ENCODE measurements around the gene MGMT.
"Not testable (repeated sequence)": the region's sequence is repeated elsewhere in the genome, so short reads cannot be mapped to it uniquely, and the experiment has no call there.

Gene MGMT

DNA sequence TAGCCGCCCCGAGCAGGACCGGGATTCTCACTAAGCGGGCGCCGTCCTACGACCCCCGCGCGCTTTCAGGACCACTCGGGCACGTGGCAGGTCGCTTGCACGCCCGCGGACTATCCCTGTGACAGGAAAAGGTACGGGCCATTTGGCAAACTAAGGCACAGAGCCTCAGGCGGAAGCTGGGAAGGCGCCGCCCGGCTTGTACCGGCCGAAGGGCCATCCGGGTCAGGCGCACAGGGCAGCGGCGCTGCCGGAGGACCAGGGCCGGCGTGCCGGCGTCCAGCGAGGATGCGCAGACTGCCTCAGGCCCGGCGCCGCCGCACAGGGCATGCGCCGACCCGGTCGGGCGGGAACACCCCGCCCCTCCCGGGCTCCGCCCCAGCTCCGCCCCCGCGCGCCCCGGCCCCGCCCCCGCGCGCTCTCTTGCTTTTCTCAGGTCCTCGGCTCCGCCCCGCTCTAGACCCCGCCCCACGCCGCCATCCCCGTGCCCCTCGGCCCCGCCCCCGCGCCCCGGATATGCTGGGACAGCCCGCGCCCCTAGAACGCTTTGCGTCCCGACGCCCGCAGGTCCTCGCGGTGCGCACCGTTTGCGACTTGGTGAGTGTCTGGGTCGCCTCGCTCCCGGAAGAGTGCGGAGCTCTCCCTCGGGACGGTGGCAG is at the start of gene MGMT:
MGMT (plus strand) TSS at position 539 of the 656 bp plus-strand sequence.
- FAIRE-seq: no peak

GRCh38 chr10:129417870-129418269 is 49.2 kb upstream of the MGMT start:
- no peak for FAIRE-seq

DNA sequence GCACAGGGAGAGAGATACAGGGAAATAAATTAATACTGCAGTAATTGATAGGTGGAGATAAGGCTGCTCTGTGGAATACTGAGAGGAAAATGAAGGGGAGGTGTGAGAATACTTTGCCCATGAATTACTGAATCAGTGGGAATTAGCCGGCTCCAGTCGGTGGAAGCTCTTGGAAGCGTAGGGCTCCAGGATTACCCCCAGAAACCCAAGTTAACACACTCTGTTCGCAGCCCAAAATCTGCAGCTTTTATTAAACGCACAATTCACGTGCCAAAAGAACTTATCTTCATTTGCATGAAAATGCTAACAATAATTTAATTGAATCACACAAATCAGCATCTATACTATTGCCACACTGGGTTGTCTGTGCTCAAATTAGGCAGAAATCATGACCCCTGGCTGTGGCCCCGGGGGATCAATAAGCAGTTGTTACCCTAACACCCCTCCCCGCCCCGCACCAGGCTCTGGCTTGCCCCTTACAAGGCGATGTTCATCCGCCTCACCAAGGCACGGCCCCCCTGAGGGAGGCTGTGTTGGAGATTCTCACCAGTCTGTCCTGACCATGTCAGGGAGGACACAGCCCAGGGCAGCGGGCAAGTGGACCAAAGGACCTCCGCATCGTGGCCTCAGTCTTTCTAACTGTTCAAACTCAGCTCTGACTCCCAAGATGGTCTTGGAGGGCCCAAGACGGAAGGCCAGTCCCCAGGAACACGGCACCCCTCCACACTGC is 48.4 kb upstream of the MGMT start:
- no peak for FAIRE-seq

- FAIRE-seq: no peak
Measured at GRCh38 chr10:129419397-129419796, 47.6 kb upstream of the MGMT start.

DNA sequence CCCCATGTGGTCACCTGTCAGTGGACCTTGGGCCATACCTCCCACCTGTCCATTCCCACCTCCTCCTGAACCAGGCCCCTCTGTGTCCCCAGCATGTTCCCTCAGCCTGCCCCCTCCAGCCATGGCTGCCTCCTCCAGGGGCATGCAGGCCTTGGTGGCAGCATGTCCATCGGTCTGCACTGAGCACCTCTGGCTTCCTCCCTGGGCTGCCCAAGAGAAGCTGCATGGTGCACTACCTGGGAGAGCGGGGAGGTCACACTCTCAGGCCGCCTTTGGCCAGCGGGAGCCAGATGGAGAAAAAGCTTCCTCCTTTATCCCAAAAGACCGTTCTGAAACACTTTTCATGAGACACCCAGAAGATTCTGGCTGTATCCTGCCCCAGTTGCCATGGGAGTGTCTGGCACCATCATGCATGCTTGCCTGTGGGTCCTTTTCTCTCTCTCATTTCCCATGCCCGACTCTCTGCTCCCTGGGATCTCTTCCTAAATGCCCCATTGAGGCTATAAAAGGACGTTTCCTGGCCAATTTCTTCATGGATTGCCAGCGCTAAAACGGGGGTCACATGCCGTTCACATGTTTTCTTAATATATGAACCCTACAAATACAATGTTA is 45.5 kb upstream of the MGMT start:
- no peak for FAIRE-seq

DNA sequence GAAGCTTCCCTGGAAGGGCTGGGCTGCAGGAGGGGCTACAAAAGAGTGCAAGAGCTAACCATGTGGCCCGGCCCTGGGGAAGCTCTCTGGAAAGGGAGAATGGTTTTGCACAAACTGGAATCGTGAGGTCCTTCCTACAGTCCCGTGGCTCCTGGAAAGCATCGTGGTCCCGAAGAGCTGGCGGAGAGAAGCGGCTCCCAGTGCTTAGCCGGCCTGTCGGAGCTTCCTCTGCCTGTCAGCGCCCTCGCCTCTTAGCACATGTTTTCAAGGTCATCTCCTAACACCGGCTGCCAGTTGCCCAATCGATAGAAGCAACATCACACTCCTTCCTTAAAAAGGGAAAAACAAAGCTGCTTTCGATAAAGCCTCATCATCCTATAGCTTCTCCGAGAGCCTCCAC is 42.1 kb upstream of the MGMT start:
- FAIRE-seq: no peak

- no peak for FAIRE-seq
Measured at GRCh38 chr10:129426606-129427005, 40.4 kb upstream of the MGMT start.

- FAIRE-seq: no peak
Measured at GRCh38 chr10:129433266-129433665, 33.8 kb upstream of the MGMT start.

- FAIRE-seq: not testable (repeated sequence)
Measured at GRCh38 chr10:129435724-129436123, 31.3 kb upstream of the MGMT start.

DNA sequence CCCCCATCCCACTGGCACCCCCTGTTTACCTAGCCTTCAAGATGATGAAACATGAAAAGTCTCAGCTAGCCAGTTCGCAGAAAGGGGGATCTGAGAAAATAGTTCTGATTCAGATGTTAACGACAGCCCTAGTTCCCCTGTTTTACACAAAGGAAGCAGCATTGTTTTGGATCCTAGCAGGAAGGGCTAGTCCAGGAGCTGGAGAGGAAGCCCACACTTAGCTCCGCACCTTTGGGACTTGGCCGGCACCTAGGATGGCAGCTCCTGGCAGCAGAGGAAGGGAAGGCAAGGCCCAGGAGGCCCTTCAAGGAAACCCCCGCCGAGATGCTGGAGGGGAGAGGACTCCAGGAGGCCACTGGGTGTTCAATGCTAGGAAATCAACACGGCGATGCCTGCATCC is 29.0 kb upstream of the MGMT start:
- no peak for FAIRE-seq

DNA sequence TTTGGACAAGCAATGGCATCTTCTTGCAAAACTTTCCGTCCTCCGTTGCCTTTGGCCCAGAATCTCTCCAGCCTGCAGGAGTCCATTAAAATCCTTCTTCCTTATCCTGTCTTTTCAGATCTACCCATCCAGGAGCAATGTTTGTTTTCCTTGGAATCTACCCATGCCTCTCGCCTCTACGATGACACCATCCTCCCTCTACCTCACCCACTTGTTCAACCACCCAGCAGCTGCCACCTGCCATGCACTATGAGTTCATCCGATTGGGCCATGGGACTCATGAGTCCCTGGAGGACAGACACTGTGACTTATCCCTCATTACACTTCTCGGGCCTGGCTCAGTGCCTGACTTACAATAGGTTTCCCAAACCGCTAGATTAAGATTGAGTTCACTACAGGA is 26.8 kb upstream of the MGMT start:
- no peak for FAIRE-seq

DNA sequence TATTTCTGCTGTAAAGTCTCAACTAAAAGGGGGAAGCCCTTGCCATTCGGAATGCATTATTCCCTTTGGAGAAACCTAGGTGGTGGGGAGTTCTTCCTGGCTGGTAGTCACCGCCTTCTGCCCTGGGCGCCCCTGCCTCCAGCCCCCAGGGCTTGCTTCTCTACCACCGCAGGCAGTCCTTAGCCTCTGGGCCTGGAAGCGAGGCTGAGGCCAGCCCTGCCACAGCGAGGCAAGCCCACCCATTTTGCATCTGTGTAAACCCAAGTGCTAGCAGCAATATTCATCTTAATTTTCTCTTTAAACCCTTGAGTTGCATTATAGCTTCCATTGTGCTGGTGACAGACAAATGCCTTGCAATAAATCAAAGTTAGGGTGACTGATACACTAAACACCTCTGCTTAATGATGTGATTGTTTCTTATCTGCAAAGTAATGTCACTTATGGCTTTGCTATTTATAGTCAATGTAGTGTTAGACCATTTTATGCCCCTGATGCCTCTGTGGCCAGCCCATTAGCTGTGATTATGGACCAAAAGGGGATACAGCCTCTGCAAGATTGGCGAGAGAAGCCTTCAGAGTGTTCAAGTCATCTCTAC is 26.2 kb upstream of the MGMT start:
- no peak for FAIRE-seq

GRCh38 chr10:129441372-129442009 is 25.6 kb upstream of the MGMT start:
- no peak for FAIRE-seq

DNA sequence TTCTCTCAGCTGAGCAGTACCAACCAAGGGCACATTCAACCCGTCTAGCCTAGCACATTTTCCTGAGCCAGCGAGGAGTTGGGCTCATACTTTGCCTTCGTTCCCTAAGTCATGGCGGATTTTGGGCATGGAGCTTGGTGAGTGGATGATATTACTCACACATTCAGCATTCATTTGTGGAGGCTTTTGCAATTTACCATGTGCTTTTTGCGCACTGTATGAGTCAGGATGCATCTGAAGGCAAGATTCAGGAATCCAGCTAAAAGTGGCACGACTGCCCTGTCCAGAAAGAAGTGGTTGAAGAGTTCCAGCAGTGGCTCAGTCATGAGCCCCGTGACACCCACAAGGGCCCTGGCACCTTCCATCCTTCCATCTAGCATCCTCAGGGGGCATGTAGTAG is 24.2 kb upstream of the MGMT start:
- FAIRE-seq: no peak

DNA sequence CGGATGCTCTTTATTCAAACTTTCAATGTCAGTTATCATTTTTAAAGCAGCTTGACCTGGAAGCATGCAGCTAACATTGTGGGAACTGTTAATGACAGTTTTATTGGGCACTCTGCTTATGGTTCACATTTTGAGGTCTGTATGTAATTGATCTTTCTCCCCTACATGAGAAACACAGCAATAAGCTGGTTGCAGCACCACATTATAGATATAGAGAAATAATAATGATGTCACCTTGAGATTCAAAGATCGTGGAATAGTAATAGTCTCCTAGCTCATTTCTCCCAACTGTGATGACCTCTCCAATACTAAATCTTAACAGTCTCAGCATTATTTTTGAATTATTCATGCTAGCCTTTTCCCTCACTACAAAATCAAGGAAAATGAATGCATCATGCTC is 22.7 kb upstream of the MGMT start:
- FAIRE-seq: no peak

GRCh38 chr10:129445436-129446182 is 21.4 kb upstream of the MGMT start:
- FAIRE-seq: no peak

DNA sequence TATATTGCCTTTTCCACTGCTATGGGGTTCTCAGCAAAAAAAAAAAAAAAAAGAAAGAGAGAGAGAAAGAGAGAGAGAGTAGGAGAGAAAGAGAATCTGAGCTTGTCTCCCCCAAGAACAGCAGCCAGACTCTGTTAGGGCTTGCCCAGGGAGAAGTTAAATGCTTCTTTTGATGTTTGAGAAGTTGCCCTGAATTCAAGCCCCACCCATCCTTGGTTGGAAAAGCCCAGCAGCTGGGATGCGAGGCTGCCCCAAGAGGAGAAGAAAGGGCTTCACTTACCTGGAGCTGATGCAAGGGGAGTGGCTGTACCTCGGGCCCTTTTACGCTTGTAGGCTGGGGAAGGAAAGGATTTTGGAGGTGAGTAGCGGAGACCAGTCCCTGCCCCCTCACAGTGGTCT is 20.9 kb upstream of the MGMT start:
- no peak for FAIRE-seq

- no peak for FAIRE-seq
Measured at GRCh38 chr10:129447486-129447885, 19.6 kb upstream of the MGMT start.

DNA sequence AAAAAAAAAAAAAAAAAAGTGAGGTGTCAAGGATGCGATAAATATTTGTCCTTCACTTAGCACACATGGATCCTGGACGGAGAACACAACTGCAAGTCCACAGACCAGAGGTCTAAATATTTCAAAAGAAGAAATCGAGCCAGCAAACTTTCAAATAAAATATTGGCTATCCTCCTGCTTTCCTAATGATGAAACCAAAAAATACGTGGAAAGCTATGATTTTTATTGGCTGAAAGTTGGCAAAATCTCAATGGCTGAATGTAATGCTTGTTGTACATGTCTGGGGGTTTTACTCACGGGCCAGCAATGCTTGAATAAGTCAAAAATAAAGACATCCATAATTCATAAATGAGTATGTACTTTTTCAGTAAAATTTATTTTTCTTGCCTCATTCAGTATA is 19.0 kb upstream of the MGMT start:
- no peak for FAIRE-seq

GRCh38 chr10:129448539-129448938 is 18.5 kb upstream of the MGMT start:
- FAIRE-seq: no peak

DNA sequence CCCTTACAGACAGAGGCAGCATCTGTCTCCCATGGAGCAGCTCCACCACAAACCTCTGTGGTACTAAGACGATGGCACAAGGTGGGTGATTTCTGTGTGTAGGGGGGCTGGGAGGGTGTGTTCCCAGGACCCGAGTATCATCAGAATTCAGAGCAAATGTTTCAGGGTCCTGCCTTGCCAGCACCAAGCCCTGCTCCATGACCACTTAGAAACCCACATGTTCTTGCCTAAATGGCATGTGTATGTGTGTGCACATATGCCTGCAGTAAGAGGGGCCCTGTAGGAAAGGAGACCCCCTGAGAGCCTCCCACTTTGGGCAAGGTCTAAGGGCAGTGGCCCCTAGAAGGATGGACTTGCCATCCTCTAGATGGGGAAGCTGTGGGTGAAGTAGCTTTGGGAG is 17.1 kb upstream of the MGMT start:
- FAIRE-seq: no peak

DNA sequence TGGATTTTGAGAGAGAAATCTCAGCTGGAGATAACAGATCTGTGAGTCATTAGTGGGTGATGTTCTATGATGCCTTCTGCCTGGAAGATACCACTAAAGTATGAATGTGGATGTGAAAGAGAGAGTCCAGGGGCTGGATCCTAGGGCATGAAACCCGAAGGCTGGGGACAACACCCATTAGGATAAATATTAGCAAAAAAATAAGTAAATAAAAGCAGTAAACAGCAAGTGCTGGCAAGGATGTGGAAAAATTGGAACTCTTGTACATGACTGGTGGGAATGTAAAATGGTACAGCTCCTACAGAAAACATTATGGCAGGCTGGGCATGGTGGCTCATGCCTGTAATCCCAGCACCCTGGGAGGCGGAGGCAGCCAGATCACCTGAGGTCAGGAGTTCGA is 16.6 kb upstream of the MGMT start:
- FAIRE-seq: no peak

GRCh38 chr10:129455625-129456024 is 11.4 kb upstream of the MGMT start:
- FAIRE-seq: no peak
